ENCODE measurements around the gene AGBL1.

Gene AGBL1

GRCh38 chr15:86759800-86760523 is 680.3 kb downstream of the AGBL1 start:
- H3K9me3 ChIP-seq (ENCODE audit: control insufficient read depth, low read length) = no peaks in the 10 kb centered on the region
- H2BK15ac ChIP-seq (ENCODE audit: low read depth, poor library complexity, severe bottlenecking) = no peak overlapping the region
- no peak overlapping the region for H2BK12ac ChIP-seq (ENCODE audit: low read length in 2 of 2)
- no peak overlapping the region for H3K9ac ChIP-seq (ENCODE audit: low read length)
- no peak overlapping the region for H3K27ac ChIP-seq (ENCODE audit: low read length, poor library complexity, severe bottlenecking)
- no peaks in the 10 kb centered on the region for H3K79me1 ChIP-seq (replicated peaks; ENCODE audit: low read length, poor library complexity, severe bottlenecking)
- no peak overlapping the region for H2AFZ ChIP-seq (ENCODE audit: low read depth, low read length)
- 77% methylated on average over 3 of the region's 5 CpGs for WGBS
- no peak overlapping the region for H4K91ac ChIP-seq (ENCODE audit: low read length)
- no peak overlapping the region for H3K4me3 ChIP-seq (ENCODE audit: insufficient read depth in 1 of 2, low read depth in 1 of 2, low read length in 2 of 2)
- no peak overlapping the region for H2AK5ac ChIP-seq (ENCODE audit: low read length, severe bottlenecking)
- H2BK5ac ChIP-seq (ENCODE audit: low read depth, low read length, poor library complexity, severe bottlenecking) = no peak overlapping the region
- H3K36me3 ChIP-seq (ENCODE audit: control insufficient read depth in 1 of 2, insufficient read depth in 2 of 2, low read depth in 1 of 2, low read length in 2 of 2) = no peaks in the 10 kb centered on the region
- H3K4me1 ChIP-seq (ENCODE audit: control insufficient read depth, insufficient read depth, low read depth, low read length) = no peaks in the 10 kb centered on the region
- H3K23ac ChIP-seq (ENCODE audit: low read length in 2 of 2) = no peak overlapping the region
- H3K27me3 ChIP-seq (ENCODE audit: control insufficient read depth in 1 of 2, insufficient read depth in 1 of 2, low read length in 2 of 2) = peaks cover 0 to 7% of the 10 kb centered on the region in 2 experiments
- H3K14ac ChIP-seq (ENCODE audit: low read length in 2 of 2) = no peak overlapping the region
- no peak overlapping the region for H3K4me2 ChIP-seq (ENCODE audit: low read length, poor library complexity, severe bottlenecking)
- no peak overlapping the region for H4K8ac ChIP-seq (ENCODE audit: low read length)
- no peak overlapping the region for H3K4ac ChIP-seq (ENCODE audit: low read depth in 1 of 2, low read length in 2 of 2)
- H3K18ac ChIP-seq (ENCODE audit: low read depth in 1 of 2, low read length in 2 of 2) = no peak overlapping the region
- H2BK120ac ChIP-seq (ENCODE audit: low read depth, low read length) = no peak overlapping the region
- no peak for DNase-seq

- no peaks in the 10 kb centered on the region for H3K4me1 ChIP-seq (ENCODE audit: control insufficient read depth, insufficient read depth, low read depth, low read length)
- H4K91ac ChIP-seq (ENCODE audit: low read length) = no peak overlapping the region
- no peak overlapping the region for H3K27ac ChIP-seq (ENCODE audit: low read length, poor library complexity, severe bottlenecking)
- H3K9me3 ChIP-seq (ENCODE audit: control insufficient read depth, low read length) = no peaks in the 10 kb centered on the region
- H3K79me1 ChIP-seq (replicated peaks; ENCODE audit: low read length, poor library complexity, severe bottlenecking) = no peaks in the 10 kb centered on the region
- DNase-seq = no peak
- H2BK5ac ChIP-seq (ENCODE audit: low read depth, low read length, poor library complexity, severe bottlenecking) = no peak overlapping the region
- H2AFZ ChIP-seq (ENCODE audit: low read depth, low read length) = no peak overlapping the region
- no peak overlapping the region for H3K9ac ChIP-seq (ENCODE audit: low read length)
- no peak overlapping the region for H3K4me3 ChIP-seq (ENCODE audit: insufficient read depth in 1 of 2, low read depth in 1 of 2, low read length in 2 of 2)
- no CpG with 5 or more reads among the region's 2 CpGs for WGBS
- H2AK5ac ChIP-seq (ENCODE audit: low read length, severe bottlenecking) = no peak overlapping the region
- no peak overlapping the region for H2BK12ac ChIP-seq (ENCODE audit: low read length in 2 of 2)
- no peak overlapping the region for H2BK120ac ChIP-seq (ENCODE audit: low read depth, low read length)
- H3K4ac ChIP-seq (ENCODE audit: low read depth in 1 of 2, low read length in 2 of 2) = no peak overlapping the region
- H4K8ac ChIP-seq (ENCODE audit: low read length) = no peak overlapping the region
- H3K23ac ChIP-seq (ENCODE audit: low read length in 2 of 2) = no peak overlapping the region
- no peaks in the 10 kb centered on the region for H3K36me3 ChIP-seq (ENCODE audit: control insufficient read depth in 1 of 2, insufficient read depth in 2 of 2, low read depth in 1 of 2, low read length in 2 of 2)
- H3K18ac ChIP-seq (ENCODE audit: low read depth in 1 of 2, low read length in 2 of 2) = no peak overlapping the region
- no peak overlapping the region for H3K14ac ChIP-seq (ENCODE audit: low read length in 2 of 2)
- H2BK15ac ChIP-seq (ENCODE audit: low read depth, poor library complexity, severe bottlenecking) = no peak overlapping the region
- H3K27me3 ChIP-seq (ENCODE audit: control insufficient read depth in 1 of 2, insufficient read depth in 1 of 2, low read length in 2 of 2) = peaks cover 0 to 5% of the 10 kb centered on the region in 2 experiments
- no peak overlapping the region for H3K4me2 ChIP-seq (ENCODE audit: low read length, poor library complexity, severe bottlenecking)
These were observed 683.2 kb downstream of the AGBL1 start for GRCh38 chr15:86762874-86763273.

GRCh38 chr15:86764021-86764420 is 684.4 kb downstream of the AGBL1 start:
- no peak overlapping the region for H4K8ac ChIP-seq (ENCODE audit: low read length)
- H3K9me3 ChIP-seq (ENCODE audit: control insufficient read depth, low read length) = no peaks in the 10 kb centered on the region
- peaks cover 0 to 5% of the 10 kb centered on the region in 2 experiments for H3K27me3 ChIP-seq (ENCODE audit: control insufficient read depth in 1 of 2, insufficient read depth in 1 of 2, low read length in 2 of 2)
- no peak overlapping the region for H2AFZ ChIP-seq (ENCODE audit: low read depth, low read length)
- no peak overlapping the region for H3K4me2 ChIP-seq (ENCODE audit: low read length, poor library complexity, severe bottlenecking)
- H3K4ac ChIP-seq (ENCODE audit: low read depth in 1 of 2, low read length in 2 of 2) = no peak overlapping the region
- no peak overlapping the region for H3K9ac ChIP-seq (ENCODE audit: low read length)
- H3K36me3 ChIP-seq (ENCODE audit: control insufficient read depth in 1 of 2, insufficient read depth in 2 of 2, low read depth in 1 of 2, low read length in 2 of 2) = no peaks in the 10 kb centered on the region
- no peak overlapping the region for H3K27ac ChIP-seq (ENCODE audit: low read length, poor library complexity, severe bottlenecking)
- no peak overlapping the region for H2BK12ac ChIP-seq (ENCODE audit: low read length in 2 of 2)
- no peak overlapping the region for H2AK5ac ChIP-seq (ENCODE audit: low read length, severe bottlenecking)
- no peaks in the 10 kb centered on the region for H3K4me1 ChIP-seq (ENCODE audit: control insufficient read depth, insufficient read depth, low read depth, low read length)
- no peak for DNase-seq
- no peak overlapping the region for H3K23ac ChIP-seq (ENCODE audit: low read length in 2 of 2)
- H2BK15ac ChIP-seq (ENCODE audit: low read depth, poor library complexity, severe bottlenecking) = no peak overlapping the region
- H2BK120ac ChIP-seq (ENCODE audit: low read depth, low read length) = no peak overlapping the region
- 89% methylated on average over 3 of the region's 3 CpGs for WGBS
- H2BK5ac ChIP-seq (ENCODE audit: low read depth, low read length, poor library complexity, severe bottlenecking) = no peak overlapping the region
- H3K18ac ChIP-seq (ENCODE audit: low read depth in 1 of 2, low read length in 2 of 2) = no peak overlapping the region
- no peaks in the 10 kb centered on the region for H3K79me1 ChIP-seq (replicated peaks; ENCODE audit: low read length, poor library complexity, severe bottlenecking)
- no peak overlapping the region for H4K91ac ChIP-seq (ENCODE audit: low read length)
- H3K14ac ChIP-seq (ENCODE audit: low read length in 2 of 2) = no peak overlapping the region
- H3K4me3 ChIP-seq (ENCODE audit: insufficient read depth in 1 of 2, low read depth in 1 of 2, low read length in 2 of 2) = no peak overlapping the region

GRCh38 chr15:86765281-86765680 is 685.6 kb downstream of the AGBL1 start:
- no peaks in the 10 kb centered on the region for H3K9me3 ChIP-seq (ENCODE audit: control insufficient read depth, low read length)
- H3K23ac ChIP-seq (ENCODE audit: low read length in 2 of 2) = no peak overlapping the region
- no peak overlapping the region for H3K27ac ChIP-seq (ENCODE audit: low read length, poor library complexity, severe bottlenecking)
- H2AK5ac ChIP-seq (ENCODE audit: low read length, severe bottlenecking) = no peak overlapping the region
- H3K36me3 ChIP-seq (ENCODE audit: control insufficient read depth in 1 of 2, insufficient read depth in 2 of 2, low read depth in 1 of 2, low read length in 2 of 2) = no peaks in the 10 kb centered on the region
- no peak overlapping the region for H4K91ac ChIP-seq (ENCODE audit: low read length)
- no peak overlapping the region for H2AFZ ChIP-seq (ENCODE audit: low read depth, low read length)
- no peak overlapping the region for H3K4ac ChIP-seq (ENCODE audit: low read depth in 1 of 2, low read length in 2 of 2)
- H3K9ac ChIP-seq (ENCODE audit: low read length) = no peak overlapping the region
- no peak overlapping the region for H3K18ac ChIP-seq (ENCODE audit: low read depth in 1 of 2, low read length in 2 of 2)
- peaks cover 0 to 1% of the 10 kb centered on the region in 2 experiments for H3K27me3 ChIP-seq (ENCODE audit: control insufficient read depth in 1 of 2, insufficient read depth in 1 of 2, low read length in 2 of 2)
- 69% methylated on average over 5 of the region's 5 CpGs for WGBS
- no peak overlapping the region for H4K8ac ChIP-seq (ENCODE audit: low read length)
- no peak overlapping the region for H2BK120ac ChIP-seq (ENCODE audit: low read depth, low read length)
- H3K4me2 ChIP-seq (ENCODE audit: low read length, poor library complexity, severe bottlenecking) = no peak overlapping the region
- no peaks in the 10 kb centered on the region for H3K79me1 ChIP-seq (replicated peaks; ENCODE audit: low read length, poor library complexity, severe bottlenecking)
- no peak overlapping the region for H2BK5ac ChIP-seq (ENCODE audit: low read depth, low read length, poor library complexity, severe bottlenecking)
- no peak for DNase-seq
- no peaks in the 10 kb centered on the region for H3K4me1 ChIP-seq (ENCODE audit: control insufficient read depth, insufficient read depth, low read depth, low read length)
- H2BK15ac ChIP-seq (ENCODE audit: low read depth, poor library complexity, severe bottlenecking) = no peak overlapping the region
- H3K14ac ChIP-seq (ENCODE audit: low read length in 2 of 2) = no peak overlapping the region
- no peak overlapping the region for H3K4me3 ChIP-seq (ENCODE audit: insufficient read depth in 1 of 2, low read depth in 1 of 2, low read length in 2 of 2)
- H2BK12ac ChIP-seq (ENCODE audit: low read length in 2 of 2) = no peak overlapping the region

All from mesenchymal stem cell (in vitro differentiated cells and primary cell).